ENCODE data around the gene CYBB.

The CYBB gene

DNA sequence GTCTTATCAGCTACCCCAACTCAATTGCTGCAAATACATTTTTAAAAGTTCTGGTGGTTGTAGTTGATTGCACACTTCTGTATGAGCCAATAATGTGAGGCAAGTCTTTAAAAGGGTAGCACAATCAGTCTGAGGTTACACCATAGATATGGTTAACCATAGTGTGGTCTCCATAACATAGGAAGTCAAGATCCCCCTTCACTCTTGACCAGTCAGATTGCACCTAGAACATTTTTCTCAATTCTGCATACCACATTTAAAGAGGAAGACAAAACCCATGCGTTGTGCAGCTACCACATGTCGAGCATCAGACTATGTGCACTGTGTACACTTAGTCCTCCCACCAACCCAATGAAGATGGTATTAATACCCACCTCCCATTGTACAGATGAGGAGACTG lies 26.5 kb upstream of the CYBB start:
- TF ChIP-seq, protein P1, sequence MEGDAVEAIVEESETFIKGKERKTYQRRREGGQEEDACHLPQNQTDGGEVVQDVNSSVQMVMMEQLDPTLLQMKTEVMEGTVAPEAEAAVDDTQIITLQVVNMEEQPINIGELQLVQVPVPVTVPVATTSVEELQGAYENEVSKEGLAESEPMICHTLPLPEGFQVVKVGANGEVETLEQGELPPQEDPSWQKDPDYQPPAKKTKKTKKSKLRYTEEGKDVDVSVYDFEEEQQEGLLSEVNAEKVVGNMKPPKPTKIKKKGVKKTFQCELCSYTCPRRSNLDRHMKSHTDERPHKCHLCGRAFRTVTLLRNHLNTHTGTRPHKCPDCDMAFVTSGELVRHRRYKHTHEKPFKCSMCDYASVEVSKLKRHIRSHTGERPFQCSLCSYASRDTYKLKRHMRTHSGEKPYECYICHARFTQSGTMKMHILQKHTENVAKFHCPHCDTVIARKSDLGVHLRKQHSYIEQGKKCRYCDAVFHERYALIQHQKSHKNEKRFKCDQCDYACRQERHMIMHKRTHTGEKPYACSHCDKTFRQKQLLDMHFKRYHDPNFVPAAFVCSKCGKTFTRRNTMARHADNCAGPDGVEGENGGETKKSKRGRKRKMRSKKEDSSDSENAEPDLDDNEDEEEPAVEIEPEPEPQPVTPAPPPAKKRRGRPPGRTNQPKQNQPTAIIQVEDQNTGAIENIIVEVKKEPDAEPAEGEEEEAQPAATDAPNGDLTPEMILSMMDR (IDR thresholded peaks at IDR 0.05): no peak
- Histone ChIP-seq H3K4me3 (no peak overlapping the region), H3K27ac (no peak overlapping the region)
- DNase-seq (ENCODE audit: low spot score): no peak

DNA sequence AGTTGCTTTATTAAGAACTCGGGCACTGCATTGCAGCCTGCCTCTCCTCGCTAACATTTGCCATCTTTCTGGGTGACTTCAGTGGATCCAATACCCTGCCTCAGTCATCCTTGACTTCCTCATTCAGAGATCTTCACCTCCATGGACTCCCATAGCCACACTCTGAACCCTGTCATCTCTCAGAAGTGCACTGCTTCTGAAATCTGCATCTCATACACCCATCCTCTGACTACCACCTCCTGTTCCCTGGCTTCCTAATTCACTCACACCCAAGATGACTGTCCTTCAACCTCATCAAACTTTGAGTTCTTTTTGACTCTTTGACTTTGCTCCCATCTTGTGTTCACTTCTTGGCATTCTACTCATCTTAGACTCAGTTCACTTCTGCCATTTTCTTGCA lies 25.3 kb upstream of the CYBB start:
- TF ChIP-seq, protein P1 (IDR thresholded peaks at IDR 0.05): no peak
- H3K27ac ChIP-seq: no peak overlapping the region

DNA sequence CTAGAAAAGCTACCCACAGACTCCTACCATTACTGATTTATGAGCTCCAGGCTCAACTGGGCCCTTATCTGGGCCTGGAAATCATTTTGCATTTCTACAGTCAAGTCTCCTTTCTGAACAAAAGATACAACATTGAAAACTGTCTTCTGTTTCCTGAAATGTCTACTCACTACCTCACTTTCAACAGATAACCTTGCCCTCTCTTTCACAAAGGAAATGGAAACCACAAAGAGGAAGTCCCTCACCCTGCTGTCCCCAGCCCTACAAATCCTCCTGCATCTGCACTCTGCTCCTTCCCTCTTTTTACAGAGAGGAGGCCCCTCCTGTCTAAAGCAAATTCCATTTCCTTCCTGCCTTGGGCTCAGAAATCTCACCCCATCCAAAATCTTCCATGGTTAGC lies 24.8 kb upstream of the CYBB start:
- Histone ChIP-seq H3K27ac (no peak overlapping the region), H3K4me3 (no peak overlapping the region)
- DNase-seq (ENCODE audit: low spot score): no peak
- TF ChIP-seq, protein P1 (IDR thresholded peaks at IDR 0.05): no peak

More for the DNA sequence above, 25.3 kb upstream of the CYBB start:
- DNase-seq (ENCODE audit: low spot score): no peak
- H3K4me3 ChIP-seq: no peak overlapping the region

DNA sequence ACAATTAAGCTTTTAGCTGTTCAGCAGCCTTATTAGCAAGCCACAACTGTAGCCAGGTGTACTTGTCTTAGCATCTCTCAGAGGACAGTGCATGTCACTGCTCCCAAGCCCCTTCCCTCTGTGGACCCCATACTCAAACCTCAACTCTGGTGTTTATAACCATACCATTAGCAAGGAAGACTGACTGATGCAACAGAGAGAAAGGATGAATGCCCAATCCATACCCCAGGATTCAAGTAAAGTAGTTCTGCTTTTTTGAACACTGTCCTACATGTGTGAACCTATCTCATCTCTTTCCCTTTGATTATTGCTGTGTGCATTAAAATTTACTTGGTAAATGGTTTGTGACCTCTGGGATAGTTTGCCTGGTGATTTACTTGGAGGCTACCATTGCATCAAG lies 22.8 kb upstream of the CYBB start:
- H3K27ac ChIP-seq: no peak overlapping the region
- H3K4me3 ChIP-seq: no peak overlapping the region
- TF ChIP-seq, protein P1 (IDR thresholded peaks at IDR 0.05): no peak
- no peak for DNase-seq (ENCODE audit: low spot score)

DNA sequence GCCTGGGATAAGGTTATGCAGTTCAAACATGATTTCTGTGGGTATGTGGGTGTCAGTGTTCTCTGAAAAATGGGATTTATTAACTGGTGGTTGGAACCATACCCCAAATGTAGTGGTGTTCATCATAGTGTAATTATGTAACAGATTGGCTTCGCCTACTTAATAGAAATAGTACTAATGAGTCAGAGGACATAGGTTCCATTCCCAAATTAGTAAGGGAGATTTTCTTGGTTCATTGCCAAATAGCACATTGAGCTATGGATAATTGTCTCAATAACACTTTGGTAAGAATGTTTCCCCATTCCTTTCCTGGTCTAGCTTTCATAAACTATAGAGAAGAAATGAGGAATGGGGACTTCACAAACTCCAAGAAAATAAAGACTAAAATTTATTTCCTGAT lies 20.5 kb upstream of the CYBB start:
- no peak for DNase-seq (ENCODE audit: low spot score)
- no peak overlapping the region for H3K4me3 ChIP-seq

DNA sequence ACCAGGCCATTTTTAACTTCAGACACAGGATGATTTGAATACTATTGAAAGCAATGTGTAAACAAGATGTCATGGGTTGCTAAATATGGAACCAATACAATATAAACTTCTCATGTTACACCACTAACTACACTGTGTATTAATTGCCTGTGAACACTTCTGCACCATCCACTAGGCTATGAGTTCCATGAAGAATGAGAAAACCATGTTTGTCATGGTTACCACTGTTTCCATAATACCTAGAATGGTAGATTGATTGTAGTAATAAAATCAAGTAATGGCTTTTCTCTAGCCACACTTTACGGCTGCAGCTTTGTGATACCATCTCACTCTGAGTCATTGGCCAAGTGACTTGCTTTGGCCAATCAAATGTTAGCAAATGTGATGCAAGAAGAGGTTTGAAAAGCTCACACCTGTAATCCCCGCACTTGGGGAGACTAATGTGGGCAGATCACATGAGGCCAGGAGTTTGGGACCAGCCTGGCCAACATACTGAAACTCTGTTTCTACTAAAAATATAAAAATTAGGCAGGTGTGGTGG lies 19.9 kb upstream of the CYBB start:
- no peak for DNase-seq (ENCODE audit: low spot score)
- Histone ChIP-seq H3K4me3 (no peak overlapping the region), H3K27ac (no peak overlapping the region)
- TF ChIP-seq, protein P1 (IDR thresholded peaks at IDR 0.05): no peak

More for the DNA sequence above, 20.5 kb upstream of the CYBB start:
- H3K27ac ChIP-seq: no peak overlapping the region
- TF ChIP-seq, protein P1 (IDR thresholded peaks at IDR 0.05): no peak

DNA sequence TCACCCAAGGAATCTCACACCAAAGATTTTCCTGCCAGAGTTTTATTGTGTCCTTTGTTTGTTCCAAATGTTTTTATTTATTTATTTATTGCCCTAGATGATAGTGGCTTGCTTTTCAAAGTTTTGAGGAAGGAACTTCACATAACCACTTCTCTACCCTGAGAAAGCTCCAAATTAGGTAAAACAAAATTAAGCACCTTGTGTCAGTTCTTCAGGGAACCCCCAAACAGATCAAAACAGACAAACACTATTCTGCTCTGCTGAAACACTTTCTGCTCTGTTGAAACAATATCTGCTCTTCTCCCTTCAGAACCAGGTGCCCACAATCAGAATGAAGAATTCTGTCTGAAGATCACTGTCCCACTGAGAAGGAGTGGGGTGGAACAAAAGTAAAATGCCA lies 16.5 kb upstream of the CYBB start:
- Histone ChIP-seq H3K4me3 (no peak overlapping the region), H3K27ac (no peak overlapping the region)
- DNase-seq (ENCODE audit: low spot score): no peak
- TF ChIP-seq, protein P1 (IDR thresholded peaks at IDR 0.05): no peak
